HG02610 (cell line): ENCODE results near the gene PAQR5.
"Not testable (repeated sequence)": the region's sequence is repeated elsewhere in the genome, so short reads cannot be mapped to it uniquely, and the experiment has no call there.

Source experiments
- ATAC-seq: cut with Tn5 transposase; IDR thresholded peaks from one replicate; pipeline ENCODE4 v1.9.1; 2021; ENCODE audit warnings: mild to moderate bottlenecking, moderate library complexity; ENCODE audit not compliant: unreplicated experiment

PAQR5 gene

DNA sequence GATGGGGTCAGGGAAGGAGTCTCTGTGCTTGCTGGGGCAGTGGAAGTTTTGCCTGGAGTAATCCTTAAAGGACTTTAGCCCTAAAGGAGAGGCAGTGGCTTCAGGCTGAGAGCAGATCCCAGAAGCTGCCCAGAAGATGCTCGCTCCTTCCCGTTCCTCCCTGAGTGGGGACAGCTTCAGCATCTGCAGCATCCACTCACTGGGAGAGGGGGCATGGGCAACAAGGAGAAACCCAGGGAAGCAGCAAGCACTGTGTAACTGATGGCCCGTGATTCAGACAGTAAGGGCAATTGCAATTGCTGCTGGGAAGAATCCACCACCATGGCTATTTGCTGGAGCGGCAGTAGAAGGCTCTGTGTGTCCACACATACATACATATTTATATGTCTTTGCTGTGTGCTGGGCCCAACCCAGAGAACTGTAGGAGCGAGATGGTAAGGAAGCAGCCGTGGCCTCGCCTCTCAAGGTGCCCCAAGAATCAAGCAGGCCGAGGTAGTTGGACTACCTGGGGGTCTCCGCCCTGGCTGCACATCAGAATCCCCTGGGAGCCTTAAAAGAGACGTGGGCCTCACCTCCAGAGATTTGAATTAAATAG is 5.8 kb upstream of the PAQR5 start:
- ATAC-seq = no peak

DNA sequence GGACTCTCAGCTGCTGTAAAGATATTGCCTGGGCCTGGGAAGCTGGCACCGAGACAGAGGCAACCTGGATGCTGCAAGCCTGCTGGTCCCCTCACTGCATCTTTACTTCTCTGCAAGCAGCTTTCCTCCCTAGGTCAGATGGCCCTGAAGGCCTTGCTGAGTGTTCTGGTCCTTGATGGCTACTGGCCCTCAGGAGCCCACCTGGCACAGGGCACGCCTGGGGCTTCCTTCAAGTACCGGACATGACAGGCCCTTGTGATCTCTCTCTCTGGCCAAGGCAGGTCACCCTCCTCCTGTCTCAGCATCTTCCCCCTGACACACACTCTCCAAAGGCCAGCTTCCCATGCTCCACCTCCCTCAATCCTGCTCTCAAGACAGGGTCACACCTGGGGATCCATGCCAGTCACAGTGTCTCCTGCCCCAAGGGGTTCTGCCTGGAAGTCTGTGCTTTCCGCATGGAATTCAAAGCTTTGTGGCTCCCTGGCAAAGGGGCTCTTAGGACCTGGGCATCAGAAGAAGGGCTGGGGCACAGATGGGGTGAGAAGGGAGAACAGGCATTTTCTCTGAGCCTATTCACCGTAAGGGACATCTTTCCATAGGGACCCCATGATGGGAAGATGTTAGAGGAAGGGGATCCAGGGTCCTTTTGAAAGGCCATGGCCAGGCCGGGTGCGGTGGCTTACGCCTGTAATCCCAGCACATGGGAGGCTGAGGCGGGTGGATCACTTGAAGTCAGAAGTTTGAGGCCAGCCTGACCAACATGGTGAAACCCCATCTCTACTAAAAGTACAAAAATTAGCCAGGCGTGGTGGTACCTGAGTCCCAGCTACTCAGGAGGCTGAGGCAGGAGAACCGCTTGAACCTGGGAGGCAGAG is 4.7 kb upstream of the PAQR5 start:
- no peak for ATAC-seq

DNA sequence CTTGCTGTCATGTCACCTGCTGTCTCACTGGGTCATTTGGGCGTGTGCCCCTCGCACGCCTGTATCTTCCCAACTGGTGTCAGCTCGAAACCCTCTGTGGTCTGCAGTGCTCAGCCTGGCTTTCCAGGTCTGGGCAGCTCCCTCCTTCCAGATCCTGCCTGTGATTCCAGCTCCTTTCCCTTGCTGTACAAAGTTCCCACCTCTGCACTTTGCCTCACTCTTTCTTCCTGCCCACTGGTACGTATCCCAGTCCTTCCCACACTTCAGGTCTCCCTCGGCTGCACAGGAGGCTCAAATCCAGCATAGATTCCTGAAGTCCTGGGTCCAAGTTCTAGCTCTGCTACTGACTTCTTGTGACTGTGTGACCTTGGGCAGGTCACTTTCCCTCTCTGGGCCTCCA is 2.1 kb upstream of the PAQR5 start:
- ATAC-seq = no peak

DNA sequence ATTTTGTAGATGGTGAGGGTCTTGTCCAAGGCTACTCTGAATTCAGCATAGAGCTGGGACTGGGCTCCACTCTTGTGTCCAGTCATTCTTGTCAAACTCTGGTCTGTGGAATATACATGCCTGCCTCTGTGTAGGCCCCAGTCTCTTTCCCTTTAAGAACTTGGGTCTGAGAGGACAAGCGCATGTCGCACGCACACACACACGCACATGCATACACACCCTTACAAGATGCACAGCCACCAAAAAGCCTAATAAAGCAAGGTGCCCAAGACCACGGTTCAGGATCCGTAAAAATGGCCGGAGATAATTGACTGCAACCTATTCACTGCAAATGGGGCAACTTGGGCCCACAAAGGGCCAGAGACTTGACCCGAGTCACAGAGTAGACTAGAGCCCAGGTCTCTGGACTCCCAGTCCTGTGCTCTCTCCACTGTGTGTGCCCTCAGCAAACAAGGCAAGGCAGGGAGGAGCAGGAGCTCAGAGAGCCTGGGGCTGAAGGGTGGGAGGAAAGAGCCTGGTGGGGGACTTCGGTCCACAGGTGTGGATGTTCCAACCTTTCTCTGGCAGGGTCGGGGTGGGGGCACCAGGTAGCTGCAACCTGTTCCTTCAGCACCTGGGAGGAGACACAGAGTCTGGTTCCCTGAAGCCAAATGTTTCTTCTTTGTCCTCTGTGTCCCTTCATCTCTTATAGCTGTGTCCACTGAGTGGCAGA is 914 bp upstream of the PAQR5 start:
- ATAC-seq = no peak

DNA sequence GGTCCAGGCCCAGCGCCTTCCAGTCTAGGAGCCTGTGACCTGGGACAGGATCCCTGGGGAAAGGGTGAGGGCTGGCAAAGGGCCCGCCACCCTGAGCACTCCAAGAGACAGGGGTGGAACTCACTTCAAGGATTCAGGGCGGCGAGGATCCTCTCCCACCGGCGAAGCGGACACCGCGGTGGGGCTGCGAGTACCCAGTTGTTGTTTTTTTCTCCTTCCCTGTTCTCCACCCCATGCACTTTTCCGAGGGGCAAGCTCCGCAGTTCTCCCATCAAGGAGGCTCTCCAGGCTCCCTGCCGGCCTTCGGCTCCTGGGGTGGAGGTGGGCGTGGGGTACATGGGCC is 387 bp upstream of the PAQR5 start:
- no peak for ATAC-seq

DNA sequence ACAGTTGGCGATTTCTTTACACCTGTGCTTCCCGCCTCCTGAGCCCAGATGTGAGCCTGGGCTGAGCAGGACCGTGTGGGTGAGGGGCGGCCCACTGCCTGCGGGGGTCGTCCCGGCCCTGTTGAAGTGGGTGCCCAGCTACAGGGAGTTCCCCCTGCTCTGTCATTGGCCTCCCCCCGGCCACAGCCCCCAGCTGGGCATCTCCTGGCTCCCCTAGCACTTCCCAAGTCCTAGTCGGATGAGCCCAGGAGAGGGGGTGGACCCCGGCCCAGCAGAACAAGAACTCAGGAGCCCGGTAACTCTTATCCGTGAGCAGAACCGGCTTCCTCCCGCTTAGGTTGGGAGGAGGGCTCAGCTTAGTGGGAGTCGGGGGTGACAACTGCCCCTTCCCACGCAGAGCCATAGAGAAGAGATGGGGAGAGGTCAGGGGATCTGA is 757 bp downstream of the PAQR5 start:
- ATAC-seq = no peak

DNA sequence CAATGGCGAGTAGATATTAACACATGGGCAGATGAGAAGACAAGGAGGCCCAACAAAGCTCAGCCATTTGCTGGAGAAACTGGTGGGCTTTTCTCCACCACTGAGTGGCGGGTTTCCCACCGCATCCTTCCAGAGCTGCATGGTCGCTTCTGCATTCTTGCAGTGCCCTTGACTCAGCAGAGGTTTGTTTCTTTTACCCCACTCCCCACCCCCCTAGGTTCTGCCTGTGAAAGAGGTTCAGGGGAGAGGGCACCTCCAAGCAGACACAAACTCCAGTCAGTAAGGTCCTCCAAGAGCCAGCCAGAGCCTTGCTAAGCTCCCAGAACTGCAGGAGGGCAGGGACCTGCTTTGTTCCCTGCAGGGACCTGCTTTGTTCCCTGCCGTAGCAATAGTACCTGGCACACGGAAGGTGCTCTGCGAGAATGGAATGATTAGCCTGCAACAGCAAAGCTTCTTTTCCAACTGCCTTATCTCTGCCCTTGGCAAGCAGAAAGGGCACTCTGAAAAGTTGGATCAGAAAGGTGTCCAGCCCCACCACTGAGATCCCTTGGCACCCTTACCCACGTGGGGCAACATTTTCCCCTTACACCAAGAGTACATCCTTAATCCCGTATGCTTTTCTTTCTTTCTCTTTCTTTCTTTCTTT is 1.4 kb downstream of the PAQR5 start:
- no peak for ATAC-seq

DNA sequence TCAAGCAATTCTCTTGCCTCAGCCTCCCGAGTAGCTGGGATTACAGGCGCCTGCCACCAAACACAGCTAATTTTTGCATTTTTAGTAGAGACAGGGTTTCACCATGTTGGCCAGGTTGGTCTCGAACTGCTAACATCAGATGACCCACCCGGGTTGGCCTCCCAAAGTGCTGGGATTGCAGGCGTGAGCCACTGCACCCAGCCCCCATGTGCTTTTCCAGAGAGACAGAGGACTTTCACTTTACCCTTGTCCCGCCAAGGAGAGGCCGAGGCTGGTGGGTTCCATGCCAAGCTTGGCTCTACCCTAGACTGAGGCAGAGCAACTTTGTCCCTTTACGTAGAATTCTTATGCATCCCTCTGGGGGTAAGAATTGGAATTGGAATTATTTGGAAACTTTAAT is 2.4 kb downstream of the PAQR5 start:
- ATAC-seq = not testable (repeated sequence)

DNA sequence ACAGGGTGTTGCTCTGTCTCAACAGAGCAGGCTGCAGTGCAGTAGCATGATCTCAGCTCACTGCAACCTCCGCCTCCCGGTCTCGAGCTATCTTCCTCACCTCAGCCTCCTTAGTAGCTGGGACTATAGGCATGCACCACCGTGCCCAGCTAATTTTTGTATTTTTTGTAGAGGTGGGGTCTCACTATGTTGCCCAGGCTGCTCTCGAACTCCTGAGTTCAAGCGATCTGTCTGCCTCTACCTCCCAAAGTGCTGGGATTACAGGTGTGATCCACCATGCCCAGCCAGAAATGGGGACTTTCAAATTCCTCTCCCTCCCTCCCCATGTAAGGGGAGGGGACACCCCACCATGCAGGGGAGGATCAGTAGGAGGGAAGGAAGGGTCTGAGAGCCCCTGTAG is 3.4 kb downstream of the PAQR5 start:
- not testable (repeated sequence) for ATAC-seq

DNA sequence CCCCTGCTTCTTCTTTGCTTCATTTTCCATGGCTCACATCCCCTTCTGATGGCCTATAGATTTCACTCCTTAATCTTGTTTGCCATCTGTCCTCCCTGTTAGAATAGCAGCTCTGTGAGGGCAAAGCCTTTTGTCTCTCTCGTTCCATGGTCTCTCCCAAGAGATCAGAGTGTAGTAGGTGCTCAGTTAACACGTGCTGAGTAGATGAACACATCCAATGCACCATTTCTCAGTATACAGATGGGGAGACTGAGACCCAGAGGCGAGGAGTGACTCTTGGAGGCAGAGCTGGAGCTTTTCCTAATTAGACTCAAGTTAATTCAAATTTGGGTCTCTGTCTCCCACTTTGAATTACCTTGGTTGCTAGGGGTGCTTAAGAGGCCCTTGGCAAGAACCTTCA is 4.2 kb downstream of the PAQR5 start:
- no peak for ATAC-seq

DNA sequence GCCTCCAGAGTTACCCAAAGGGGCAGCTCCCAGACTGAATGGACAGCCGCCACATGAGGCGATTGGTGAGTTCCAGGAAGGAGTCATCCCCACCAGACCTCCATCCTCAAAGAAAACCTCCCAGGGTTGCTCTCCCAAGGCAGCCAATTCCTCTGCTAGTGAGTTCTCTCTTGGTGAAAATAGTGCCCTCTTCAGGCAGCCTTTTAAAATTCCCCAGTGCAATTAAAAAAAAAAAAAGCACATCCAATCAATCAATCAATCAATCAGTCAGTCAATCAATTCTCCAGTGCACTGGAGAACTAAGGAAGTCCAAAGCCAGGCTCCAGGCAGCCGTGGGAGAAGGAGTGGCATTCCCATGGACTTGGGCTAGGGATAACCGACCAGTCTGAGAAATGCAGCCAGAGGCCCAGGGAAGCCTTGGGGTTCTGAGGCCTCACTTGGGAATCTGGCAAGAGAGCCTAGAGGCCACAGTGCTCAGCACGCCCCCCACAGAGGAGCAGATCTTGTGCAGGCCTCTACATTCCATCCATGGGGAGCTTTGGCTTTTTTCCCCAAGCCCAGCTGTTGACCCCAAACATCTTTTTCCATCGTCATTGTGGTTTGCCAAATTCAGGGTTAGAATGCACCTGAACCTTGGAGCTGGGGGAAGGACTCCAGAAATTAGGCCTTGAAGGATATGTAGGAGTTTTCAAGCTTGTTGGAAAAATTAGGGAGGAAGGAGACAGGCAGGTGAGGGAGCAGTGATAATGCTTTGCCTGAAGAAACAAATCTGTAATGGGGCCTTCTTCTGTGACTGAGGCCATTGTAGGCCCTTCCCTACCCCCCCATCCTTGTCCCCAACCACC is 4.8 kb downstream of the PAQR5 start:
- ATAC-seq = no peak

DNA sequence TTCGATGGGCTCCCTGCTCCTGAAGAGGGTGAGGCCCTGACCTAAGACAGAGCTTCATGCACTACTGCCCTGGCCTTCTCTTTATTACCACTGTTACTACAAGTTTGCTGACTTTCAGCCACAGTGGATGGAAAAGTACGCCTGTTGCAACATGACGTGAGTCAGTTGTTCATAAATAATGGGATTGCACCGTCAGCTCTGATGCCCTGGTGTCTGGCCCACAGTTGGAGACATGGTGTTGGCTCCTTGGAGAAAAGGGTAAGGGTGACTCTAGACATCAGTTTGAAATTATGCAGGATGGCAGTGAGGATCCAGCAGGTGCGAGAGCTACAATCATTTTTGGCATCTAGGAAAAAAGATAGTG is 5.5 kb downstream of the PAQR5 start:
- ATAC-seq = no peak

DNA sequence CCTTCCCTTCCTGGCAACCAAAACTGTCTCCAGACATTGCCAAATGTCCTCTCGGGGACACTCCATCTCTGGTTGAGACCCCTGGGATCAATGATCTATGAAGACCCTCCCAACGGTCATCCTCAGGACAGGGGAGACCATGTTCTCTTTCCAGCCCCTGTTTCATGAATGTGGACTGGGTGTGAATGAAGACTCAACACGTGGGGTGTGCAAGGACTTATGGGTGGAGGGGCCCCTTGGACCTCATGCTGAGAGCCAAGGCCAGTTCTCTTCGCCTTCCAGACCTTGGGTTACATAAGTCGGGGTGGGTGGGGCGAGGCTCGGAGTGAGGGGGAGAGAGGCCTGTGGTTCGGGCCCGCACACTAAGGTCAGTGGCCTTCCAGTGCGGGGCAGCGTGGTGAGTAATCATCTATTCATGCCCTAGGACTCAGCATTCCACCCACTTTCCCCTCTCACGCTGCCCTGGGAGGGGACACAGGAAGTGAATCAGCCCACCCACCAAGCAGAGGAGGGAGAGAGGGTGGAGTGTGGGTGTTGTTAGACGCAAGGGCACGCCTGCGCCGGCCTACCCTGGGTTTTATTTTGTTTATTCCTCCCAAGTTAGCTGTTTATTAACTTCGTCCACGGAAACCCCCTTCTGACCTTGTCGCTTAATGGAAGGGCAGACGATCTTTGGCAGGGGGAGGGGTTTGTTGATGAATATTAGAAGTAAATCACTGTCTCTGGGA is 6.7 kb downstream of the PAQR5 start:
- no peak for ATAC-seq

DNA sequence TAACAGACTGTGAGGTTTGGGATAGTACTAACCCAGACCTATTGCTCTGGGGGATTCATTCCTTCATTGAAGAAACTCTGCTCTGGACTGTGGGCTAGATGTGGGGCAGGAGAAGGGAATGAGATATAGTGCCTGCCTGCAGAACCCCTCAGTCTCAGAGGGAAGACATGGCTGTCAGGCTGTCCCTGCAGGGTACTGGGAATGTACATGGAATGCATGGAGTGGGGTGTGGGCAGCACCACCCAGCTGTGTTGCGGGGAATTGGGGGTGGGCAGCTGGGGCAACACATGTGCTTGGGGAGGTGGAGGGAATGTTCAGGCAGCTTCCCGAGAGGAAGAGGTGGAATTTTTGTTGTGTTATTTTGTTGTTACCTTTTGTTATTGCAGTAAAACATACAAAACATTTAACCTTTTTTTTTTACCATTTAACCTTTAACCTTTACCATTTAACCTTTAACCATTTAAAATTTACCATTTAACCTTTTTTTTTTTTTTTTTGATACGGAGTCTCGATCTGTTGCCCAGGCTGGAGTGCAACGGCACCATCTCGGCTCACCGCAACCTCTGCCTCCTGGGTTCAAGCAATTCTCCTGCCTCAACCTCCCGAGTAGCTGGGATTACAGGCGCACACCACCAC is 7.3 kb downstream of the PAQR5 start:
- ATAC-seq = no peak

DNA sequence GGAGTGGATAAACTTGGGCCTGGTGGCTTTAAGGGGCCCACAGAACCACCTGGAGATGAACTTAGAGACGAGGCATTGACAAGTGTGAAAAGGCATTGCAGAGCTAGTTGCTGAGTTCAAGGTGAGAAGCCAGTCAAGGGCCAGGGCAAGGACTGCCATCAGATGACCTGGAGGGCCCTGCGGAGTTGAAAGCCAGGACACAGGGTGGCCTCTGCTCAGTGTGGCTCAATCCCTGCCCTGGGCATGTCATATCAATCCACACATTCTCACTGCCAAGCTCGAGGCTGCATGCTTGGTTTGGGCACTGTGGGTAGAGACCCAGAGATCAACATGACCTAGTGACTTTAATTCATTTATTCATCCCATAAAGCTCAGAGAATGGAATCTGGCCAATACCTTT is 9.2 kb downstream of the PAQR5 start:
- ATAC-seq = no peak

DNA sequence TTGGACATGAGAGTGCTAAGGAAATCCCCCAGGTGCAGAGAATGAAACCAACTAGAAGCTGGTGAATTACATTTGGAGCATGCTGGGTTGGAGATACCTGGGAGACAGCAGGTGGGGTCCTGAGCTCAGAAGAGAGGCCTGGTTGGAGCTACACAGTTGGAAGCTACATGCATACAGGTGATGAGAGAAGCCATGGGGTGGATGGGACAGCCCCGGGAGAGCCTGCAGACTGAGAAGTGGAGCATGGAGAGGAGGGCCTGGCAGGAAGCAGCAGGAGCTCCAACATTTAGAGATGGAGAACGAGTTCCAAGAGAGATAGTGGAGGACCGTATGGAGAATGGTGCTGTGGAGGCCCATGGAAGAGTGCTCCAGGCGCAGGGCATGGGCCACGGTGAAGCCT is 10.2 kb downstream of the PAQR5 start:
- no peak for ATAC-seq

DNA sequence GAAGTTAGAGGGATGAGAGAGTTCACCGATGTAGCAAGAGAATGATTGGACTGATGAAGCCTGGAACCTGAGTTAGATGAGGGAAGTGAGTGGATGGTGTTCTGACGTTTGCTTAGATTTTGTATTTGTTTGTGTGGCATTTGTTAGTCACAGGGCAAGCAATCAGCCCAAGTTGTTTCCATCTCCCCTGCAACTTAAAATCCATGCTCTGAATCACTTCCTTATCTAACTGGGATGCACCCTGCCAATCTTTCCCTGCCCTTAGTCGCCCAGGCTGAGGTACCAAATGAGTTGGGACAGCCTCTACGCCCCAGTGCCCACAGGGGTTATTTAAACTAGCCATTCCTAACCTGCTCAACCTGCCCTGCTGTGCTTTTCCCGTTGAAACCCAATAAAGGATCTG is 12.6 kb downstream of the PAQR5 start:
- ATAC-seq = no peak

DNA sequence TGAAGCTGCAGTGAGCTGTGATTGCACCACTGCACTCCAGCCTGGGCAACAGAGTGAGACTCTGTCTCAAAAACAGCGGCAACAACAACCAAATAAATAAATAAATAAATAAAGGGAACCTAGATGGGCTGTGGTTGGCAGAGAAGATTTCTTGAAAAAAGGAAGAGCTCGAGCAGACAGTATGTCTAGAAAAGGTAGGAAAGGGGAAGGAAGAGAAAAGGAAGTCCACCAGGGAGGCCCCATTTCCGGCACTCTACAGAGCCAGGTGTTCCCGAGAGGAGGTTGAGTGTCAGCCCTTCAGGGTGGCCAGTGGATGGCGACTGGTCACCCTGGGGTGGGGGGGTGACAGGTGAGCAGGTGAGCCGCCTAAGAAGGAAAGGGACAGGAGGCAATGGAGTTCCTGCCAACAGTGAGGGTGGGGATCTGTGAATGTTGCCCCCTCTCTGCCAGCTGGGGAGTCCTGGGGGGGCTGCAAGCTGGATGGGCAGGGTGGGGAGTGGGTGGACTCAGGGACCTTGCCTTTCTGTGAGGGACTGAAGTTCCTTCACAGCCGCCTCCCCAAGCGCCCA is 14.8 kb downstream of the PAQR5 start:
- no peak for ATAC-seq

DNA sequence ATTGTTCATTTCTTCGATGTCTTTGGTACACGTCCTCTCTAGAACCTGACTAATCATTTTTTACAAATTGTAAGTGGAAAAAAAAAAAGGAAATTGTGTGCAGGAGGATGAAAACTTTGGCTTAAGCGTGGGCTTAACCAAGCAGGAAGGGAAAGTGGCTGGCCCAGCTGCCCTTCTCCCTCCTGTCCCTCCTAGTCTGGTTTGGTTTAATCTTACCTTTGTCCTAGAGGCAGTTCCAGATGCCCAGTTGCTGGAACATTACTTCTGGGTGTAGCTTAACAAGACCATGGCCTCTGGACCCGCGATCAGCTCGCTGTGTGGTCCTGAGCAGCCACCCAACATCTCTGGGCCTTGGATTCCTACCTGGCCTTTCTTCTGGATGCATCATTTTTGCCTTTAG is 15.4 kb downstream of the PAQR5 start:
- no peak for ATAC-seq
